Transverse colon (tissue), 3 donors: Measurements from ENCODE around the gene KPNA6.

Source experiments
- CTCF ChIP-seq, 5 experiments: fragments of 200-600 bp in 3 of 5; fragments of 450-650 bp in 2 of 5; sonication (generic) in 3 of 5; IDR thresholded peaks; 1 replicate in 2 of 5; 2 replicates in 3 of 5; pipeline ENCODE4 v1.5.1; 2016 to 2017; ENCODE audit warnings: antibody characterized with exemption in 5 of 5, inconsistent platforms in 3 of 5, mild to moderate bottlenecking in 2 of 5, moderate library complexity in 1 of 5
- POLR2A ChIP-seq: fragments of 450-650 bp; IDR thresholded peaks from one replicate; pipeline ENCODE4 v1.6.1; 2016; ENCODE audit warnings: antibody characterized with exemption, mild to moderate bottlenecking, moderate library complexity

- TF ChIP-seq CTCF (IDR thresholded peaks at IDR 0.05) (no peak), POLR2A (no peak)
Observed at GRCh38 chr1:32201011-32201855, 93.4 kb downstream of the KPNA6 start.
